GM13976 (cell line): ENCODE data around the gene HP1BP3.

ENCODE experiments used
- DNase-seq: peaks from one replicate; pipeline ENCODE4 v3.0.0; 2012; ENCODE audit warnings: low spot score
- CTCF ChIP-seq: IDR thresholded peaks from 2 replicates; pipeline ENCODE4 v1.5.1; 2012; ENCODE audit warnings: borderline replicate concordance, mild to moderate bottlenecking; ENCODE audit not compliant: insufficient read depth; ENCODE audit errors: extremely low read depth, missing control alignments, control extremely low read depth
- in situ Hi-C: fragments of 300-500 bp; cut with MboI; formaldehyde crosslinking; loops from one replicate; pipeline ENCODE4 v1.12.0; 2022; ENCODE audit warnings: low sequenced_read_pairs, mixed read lengths, inconsistent platforms; ENCODE audit not compliant: unreplicated experiment

The HP1BP3 gene

DNA sequence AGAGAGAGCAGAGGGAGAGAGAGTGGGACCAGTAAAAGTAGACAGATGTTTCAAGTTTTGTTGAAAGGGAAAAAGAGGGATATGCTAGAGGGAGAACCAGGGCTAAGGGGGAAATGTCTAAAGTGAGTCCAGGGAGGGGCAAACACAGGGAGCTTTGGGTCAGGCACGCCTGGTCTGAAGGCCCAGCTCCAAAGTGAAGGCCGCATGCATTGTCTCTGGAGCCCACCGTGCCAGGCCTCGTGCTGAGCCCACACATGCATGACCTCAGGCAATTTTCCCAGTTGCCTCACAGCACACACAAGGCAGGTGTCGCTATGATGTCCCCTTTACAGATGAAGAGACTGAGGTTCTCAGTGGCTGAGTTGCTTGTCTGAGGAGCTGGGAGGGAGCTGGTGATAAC, 85.3 kb downstream of the HP1BP3 start:
- DNase-seq = no peak
- no peak for TF ChIP-seq CTCF
- in situ Hi-C loops = no loop called here

GRCh38 chr1:20701446-20701845, 85.7 kb downstream of the HP1BP3 start:
- TF ChIP-seq CTCF = no peak
- no peak for DNase-seq
- in situ Hi-C loops = no loop called here

GRCh38 chr1:20700636-20701215, 86.4 kb downstream of the HP1BP3 start:
- DNase-seq = no peak
- no peak for TF ChIP-seq CTCF
- in situ Hi-C loops = no loop called here

DNA sequence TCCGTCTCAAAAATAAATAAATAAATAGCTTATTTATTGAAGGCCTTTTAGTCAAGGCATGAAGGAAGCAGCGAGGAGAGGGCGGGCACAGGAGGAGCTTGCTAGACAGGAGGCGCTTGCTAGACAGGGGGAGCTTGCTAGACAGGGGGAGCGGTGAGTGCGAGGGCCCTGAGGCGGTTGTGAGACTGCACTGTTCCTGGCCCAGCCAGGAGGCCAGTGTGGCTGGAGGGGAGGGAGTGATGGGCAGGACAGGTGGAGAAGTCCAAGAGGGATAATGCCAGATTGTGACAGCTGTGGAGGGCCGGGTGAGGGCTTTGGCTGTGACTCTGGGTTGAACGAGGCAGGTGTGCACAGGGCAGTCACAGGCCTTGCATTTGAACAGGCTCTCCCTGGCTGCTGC, 87.5 kb downstream of the HP1BP3 start:
- TF ChIP-seq CTCF = no peak
- in situ Hi-C loops = loop anchor here (10.0 kb wide), 1 partner anchor 495 kb away; no protein-coding TSS in a partner anchor
- no peak for DNase-seq

DNA sequence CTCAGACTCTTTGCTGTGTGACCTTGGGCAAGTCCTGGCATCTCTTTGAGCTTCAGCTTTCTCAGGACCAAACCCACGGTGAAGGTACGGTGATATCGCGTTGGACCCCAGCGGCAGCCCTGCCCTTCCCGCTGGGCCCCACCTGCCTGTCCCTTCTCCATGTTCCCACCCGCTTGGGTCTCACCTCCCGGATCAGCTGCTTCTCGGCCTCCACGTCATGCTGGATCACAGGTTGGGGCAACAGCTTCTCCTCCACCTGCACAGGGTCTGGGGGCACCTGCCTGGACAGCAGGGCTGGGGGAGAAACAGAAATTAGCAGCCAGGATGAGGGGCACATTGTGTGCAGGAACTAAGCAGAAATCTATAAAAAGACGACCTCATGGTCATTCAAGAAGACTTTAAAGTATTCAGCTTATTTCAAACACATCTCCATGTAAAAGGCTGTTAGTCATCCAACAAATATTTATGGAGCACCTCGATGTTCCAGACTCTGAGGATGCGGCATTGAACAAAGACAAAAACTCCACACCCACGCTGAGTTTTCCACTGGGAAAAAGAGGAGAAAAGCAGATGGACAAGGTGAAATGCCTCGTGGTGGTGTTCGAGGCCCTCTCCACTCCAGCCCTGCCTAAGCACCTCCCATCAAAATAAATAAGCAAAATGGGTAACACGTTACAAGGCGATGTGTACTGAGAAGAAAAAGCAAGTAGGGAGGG, 88.8 kb downstream of the HP1BP3 start:
- in situ Hi-C loops = loop anchor here (10.0 kb wide), 1 partner anchor 496 kb away; no protein-coding TSS in a partner anchor
- DNase-seq = no peak
- TF ChIP-seq CTCF = no peak

DNA sequence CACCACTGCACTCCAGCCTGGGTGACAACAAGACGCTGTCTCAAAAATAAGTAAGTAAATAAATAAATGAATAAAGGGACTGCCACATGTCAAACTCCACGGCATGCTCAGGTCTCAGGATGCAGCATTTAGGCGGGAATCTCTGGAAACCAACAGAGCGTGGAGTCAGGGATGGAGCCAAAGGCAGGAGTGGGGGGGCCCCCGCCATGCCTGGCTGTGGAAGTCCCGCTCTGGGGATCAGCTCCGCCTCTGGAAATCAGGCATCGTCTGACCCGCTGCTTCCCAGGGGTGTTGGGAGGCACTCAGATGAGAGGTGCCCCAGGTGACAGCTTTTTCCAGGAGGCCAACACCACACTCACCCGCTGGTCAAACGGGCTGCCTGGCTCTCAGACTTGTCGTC, 89.5 kb downstream of the HP1BP3 start:
- in situ Hi-C loops = loop anchor here (10.0 kb wide), 1 partner anchor 497 kb away; no protein-coding TSS in a partner anchor

More for the DNA sequence above, 89.5 kb downstream of the HP1BP3 start:
- TF ChIP-seq CTCF = no peak
- no peak for DNase-seq
